Loucy (cell line): ENCODE data around the gene LMOD3.

Source experiments
- EZH2phosphoT487 ChIP-seq: fragments of 200-600 bp; IDR thresholded peaks from 2 replicates; pipeline ENCODE4 v1.6.1; 2018; ENCODE audit warnings: antibody characterized with exemption, mild to moderate bottlenecking, moderate library complexity, borderline replicate concordance
- TF ChIP-seq, protein P1 (sequence below): fragments of 200-600 bp; sonication (generic); conservative IDR thresholded peaks from 2 replicates; pipeline ENCODE4 v1.5.1; 2014; ENCODE audit warnings: mild to moderate bottlenecking, antibody characterized with exemption, low read length

DNA sequence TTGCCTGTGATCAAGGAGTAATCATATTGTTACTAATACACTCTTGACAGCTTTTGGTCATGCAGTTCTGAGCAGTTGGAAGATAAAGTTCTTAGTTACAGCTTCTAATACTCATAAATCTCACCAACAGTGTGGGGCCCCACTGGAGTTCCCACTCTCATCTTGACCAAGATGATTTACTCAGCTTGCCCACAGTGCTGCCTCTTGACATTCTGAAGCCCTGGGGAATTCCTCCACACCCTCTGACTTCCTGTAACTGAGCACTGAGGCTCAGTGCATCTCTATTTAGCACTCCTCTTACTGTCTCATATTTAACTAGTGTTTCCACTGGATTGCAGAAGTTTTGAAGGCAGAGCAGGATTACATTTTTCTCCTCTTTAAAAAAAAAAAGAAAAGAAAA lies 39.6 kb downstream of the LMOD3 start:
- TF ChIP-seq, protein P1, sequence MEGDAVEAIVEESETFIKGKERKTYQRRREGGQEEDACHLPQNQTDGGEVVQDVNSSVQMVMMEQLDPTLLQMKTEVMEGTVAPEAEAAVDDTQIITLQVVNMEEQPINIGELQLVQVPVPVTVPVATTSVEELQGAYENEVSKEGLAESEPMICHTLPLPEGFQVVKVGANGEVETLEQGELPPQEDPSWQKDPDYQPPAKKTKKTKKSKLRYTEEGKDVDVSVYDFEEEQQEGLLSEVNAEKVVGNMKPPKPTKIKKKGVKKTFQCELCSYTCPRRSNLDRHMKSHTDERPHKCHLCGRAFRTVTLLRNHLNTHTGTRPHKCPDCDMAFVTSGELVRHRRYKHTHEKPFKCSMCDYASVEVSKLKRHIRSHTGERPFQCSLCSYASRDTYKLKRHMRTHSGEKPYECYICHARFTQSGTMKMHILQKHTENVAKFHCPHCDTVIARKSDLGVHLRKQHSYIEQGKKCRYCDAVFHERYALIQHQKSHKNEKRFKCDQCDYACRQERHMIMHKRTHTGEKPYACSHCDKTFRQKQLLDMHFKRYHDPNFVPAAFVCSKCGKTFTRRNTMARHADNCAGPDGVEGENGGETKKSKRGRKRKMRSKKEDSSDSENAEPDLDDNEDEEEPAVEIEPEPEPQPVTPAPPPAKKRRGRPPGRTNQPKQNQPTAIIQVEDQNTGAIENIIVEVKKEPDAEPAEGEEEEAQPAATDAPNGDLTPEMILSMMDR, result no peak
- no peak for TF ChIP-seq EZH2phosphoT487
